Heart left ventricle (tissue), 13 donors: Measurements from ENCODE around the gene PTPRM.

Experiments used
- POLR2A ChIP-seq, 2 donors: fragments of 450-650 bp; IDR thresholded peaks; one replicate each; pipeline ENCODE4 v1.6.1; 2017; ENCODE audit warnings: antibody characterized with exemption in 2 of 2, mild to moderate bottlenecking in 2 of 2, moderate library complexity in 2 of 2
- TF ChIP-seq, protein P1 (sequence below), 12 donors: fragments of 200-600 bp; sonication (generic) in 4 of 12; IDR thresholded peaks; one replicate each; pipeline versions ENCODE4 v1.5.0 to v1.8.0; 2018 to 2022; ENCODE audit warnings: antibody characterized with exemption in 12 of 12, mild to moderate bottlenecking in 5 of 12
- donor health status: ischemic (EF 13 %, LVEDD 7.1; RV severe dilation, severe dysfunction).
- donor health status: DM: no; HTN: yes; CAD: no.
- donor health status: DM: no; HTN: no; CAD: no.
- donor health status: ischemic (EF 25% LVEDD 6.9; RV normal size, moderate dysfunction).
- donor health status: ischemic (EF 25% LVEDD 5.7; RV mildly dilated, moderate dysfunction).
- donor health status: ischemic (EF 35%, LVEDD 5.7; RV mildly dilated, moderate dysfunction).
- donor health status: nonischemic (EF 11% LVEDD 7.7; RV severe dilation, severe dysfunction).
- donor health status: DM: yes; HTN: yes; CAD: no.
- donor health status: PGD.
- donor health status: ischemic (EF 29% LVEDD 5.4; RV normal size, mild dysfunction).
- donor health status: nonischemic (EF 23%, LVEDD 6.1; RV moderate dilation, normal function).

DNA sequence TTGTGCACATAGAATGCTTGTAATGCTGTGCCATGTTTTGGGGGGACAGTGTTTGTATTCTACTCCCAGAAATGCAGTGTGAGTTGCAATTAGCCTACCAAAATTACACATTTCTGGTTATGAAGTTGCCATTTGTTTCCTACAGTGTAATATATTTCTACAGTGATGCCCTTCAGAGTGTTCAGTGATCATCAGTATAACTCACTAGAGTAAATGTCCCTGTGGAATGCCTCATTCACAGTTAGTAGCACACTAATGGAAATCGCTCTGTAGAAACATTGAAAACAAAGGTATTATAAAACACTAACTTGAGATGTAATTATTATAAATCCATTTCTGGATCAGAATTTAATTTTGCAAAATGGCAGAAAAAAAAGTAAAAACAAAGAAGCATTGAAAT, 498.7 kb downstream of the PTPRM start:
- TF ChIP-seq, protein P1, sequence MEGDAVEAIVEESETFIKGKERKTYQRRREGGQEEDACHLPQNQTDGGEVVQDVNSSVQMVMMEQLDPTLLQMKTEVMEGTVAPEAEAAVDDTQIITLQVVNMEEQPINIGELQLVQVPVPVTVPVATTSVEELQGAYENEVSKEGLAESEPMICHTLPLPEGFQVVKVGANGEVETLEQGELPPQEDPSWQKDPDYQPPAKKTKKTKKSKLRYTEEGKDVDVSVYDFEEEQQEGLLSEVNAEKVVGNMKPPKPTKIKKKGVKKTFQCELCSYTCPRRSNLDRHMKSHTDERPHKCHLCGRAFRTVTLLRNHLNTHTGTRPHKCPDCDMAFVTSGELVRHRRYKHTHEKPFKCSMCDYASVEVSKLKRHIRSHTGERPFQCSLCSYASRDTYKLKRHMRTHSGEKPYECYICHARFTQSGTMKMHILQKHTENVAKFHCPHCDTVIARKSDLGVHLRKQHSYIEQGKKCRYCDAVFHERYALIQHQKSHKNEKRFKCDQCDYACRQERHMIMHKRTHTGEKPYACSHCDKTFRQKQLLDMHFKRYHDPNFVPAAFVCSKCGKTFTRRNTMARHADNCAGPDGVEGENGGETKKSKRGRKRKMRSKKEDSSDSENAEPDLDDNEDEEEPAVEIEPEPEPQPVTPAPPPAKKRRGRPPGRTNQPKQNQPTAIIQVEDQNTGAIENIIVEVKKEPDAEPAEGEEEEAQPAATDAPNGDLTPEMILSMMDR (IDR thresholded peaks at IDR 0.05): no peak
- TF ChIP-seq POLR2A (IDR thresholded peaks at IDR 0.05): no peak
